CD4-positive, alpha-beta T cell treated with Interleukin-6 at 100 ng/mL for 8 hours (primary cell): ENCODE measurements around the gene IL23R.
"Not testable (repeated sequence)": the region's sequence is repeated elsewhere in the genome, so short reads cannot be mapped to it uniquely, and the experiment has no call there.

Source experiments
- DNase-seq: peaks from one replicate; pipeline ENCODE4 v3.0.0-alpha.2; 2020; ENCODE audit warnings: mixed read lengths, low spot score

The IL23R gene

GRCh38 chr1:67166196-67166595 is at the start of gene IL23R:
TSS of gene IL23R (plus strand) at chr1:67166454. CDS start at chr1:67168121, 1,667 bp downstream.
- no peak for DNase-seq

GRCh38 chr1:67118191-67118590 is 48.1 kb upstream of the IL23R start:
- DNase-seq: no peak

GRCh38 chr1:67118646-67119045 is 47.6 kb upstream of the IL23R start:
- no peak for DNase-seq

GRCh38 chr1:67120855-67121619 is 45.2 kb upstream of the IL23R start:
- DNase-seq: no peak

GRCh38 chr1:67124455-67124854 is 41.8 kb upstream of the IL23R start:
- no peak for DNase-seq

- no peak for DNase-seq
These were observed 40.0 kb upstream of the IL23R start for GRCh38 chr1:67126111-67126746.

- DNase-seq: no peak
These were observed 39.3 kb upstream of the IL23R start for GRCh38 chr1:67126974-67127373.

GRCh38 chr1:67130673-67131072 is 35.6 kb upstream of the IL23R start:
- no peak for DNase-seq

GRCh38 chr1:67133177-67133576 is 33.1 kb upstream of the IL23R start:
- no peak for DNase-seq

GRCh38 chr1:67134695-67135094 is 31.6 kb upstream of the IL23R start, which contains the start of gene C1orf141:
TSS of gene C1orf141 (minus strand) at chr1:67134970. CDS start at chr1:67127240, 7,730 bp downstream.
- peak; percentile 5 for DNase-seq

GRCh38 chr1:67135354-67135753 is 30.9 kb upstream of the IL23R start:
- DNase-seq: no peak

- DNase-seq: no peak
These were observed 28.9 kb upstream of the IL23R start for GRCh38 chr1:67137307-67137753.

GRCh38 chr1:67138813-67139499 is 27.3 kb upstream of the IL23R start:
- DNase-seq: no peak

- no peak for DNase-seq
These were observed 25.8 kb upstream of the IL23R start for GRCh38 chr1:67140460-67140859.

- not testable (repeated sequence) for DNase-seq
These were observed 24.4 kb upstream of the IL23R start for GRCh38 chr1:67141832-67142231.

GRCh38 chr1:67142931-67143330 is 23.3 kb upstream of the IL23R start:
- peak; percentile 51 for DNase-seq

GRCh38 chr1:67143966-67144365 is 22.3 kb upstream of the IL23R start:
- DNase-seq: no peak

- DNase-seq: peak; percentile 17
These were observed 21.6 kb upstream of the IL23R start for GRCh38 chr1:67144696-67145095.

GRCh38 chr1:67146101-67146500 is 20.2 kb upstream of the IL23R start:
- no peak for DNase-seq

- DNase-seq: no peak
These were observed 19.7 kb upstream of the IL23R start for GRCh38 chr1:67146539-67146938.

- DNase-seq: not testable (repeated sequence)
These were observed 18.3 kb upstream of the IL23R start for GRCh38 chr1:67147973-67148372.

GRCh38 chr1:67148516-67149178 is 17.6 kb upstream of the IL23R start:
- DNase-seq: no peak
